Immature natural killer cell (primary cell): ENCODE measurements around the gene PFKL. TPM values are rescaled to one million over a fixed set of nuclear protein-coding genes. Genes with fewer than 3 reads are reported as not detected.

Experiments used
- DNase-seq, 3 donors: peaks; one replicate each; pipeline ENCODE4 v3.0.0; 2022; ENCODE audit warnings: mixed read lengths in 1 of 3
- H3K27ac Mint-ChIP-seq, 6 donors: one replicate each; pipeline ENCODE4 v1.8.0; 2020; ENCODE audit warnings: mixed read lengths in 6 of 6, mild to moderate bottlenecking in 5 of 6, inconsistent platforms in 4 of 6, moderate library complexity in 3 of 6
- H3K27me3 Mint-ChIP-seq, 3 donors: one replicate each; pipeline ENCODE4 v1.8.0; 2020 to 2021; ENCODE audit warnings: low read depth in 3 of 3, mild to moderate bottlenecking in 3 of 3, mixed read lengths in 3 of 3, moderate library complexity in 3 of 3, inconsistent platforms in 1 of 3
- H3K36me3 Mint-ChIP-seq, 3 donors: one replicate each; pipeline ENCODE4 v1.8.0; 2020; ENCODE audit warnings: mixed read lengths in 3 of 3, inconsistent platforms in 2 of 3, mild to moderate bottlenecking in 2 of 3
- H3K4me1 Mint-ChIP-seq, 2 donors: one replicate each; pipeline ENCODE4 v1.8.0; 2020; ENCODE audit warnings: inconsistent platforms in 2 of 2, mild to moderate bottlenecking in 2 of 2, mixed read lengths in 2 of 2, moderate library complexity in 1 of 2
- H3K4me3 Mint-ChIP-seq, 5 donors: one replicate each; pipeline ENCODE4 v1.8.0; 2020; ENCODE audit warnings: mild to moderate bottlenecking in 5 of 5, mixed read lengths in 5 of 5, inconsistent platforms in 3 of 5, moderate library complexity in 3 of 5
- H3K9me3 Mint-ChIP-seq, 6 donors: one replicate each; pipeline ENCODE4 v1.8.0; 2020; ENCODE audit warnings: mild to moderate bottlenecking in 6 of 6, mixed read lengths in 6 of 6, inconsistent platforms in 4 of 6, moderate library complexity in 3 of 6
- polyA plus RNA-seq, 3 donors: library from polyadenylated mRNA; unstranded; fragments of 300-500 nt; fragmentation: Illumina TruSeq; gene quantifications; one replicate each; pipeline ENCODE4 v1.2.3, GENCODE V29; 2021

PFKL gene
- polyA plus RNA-seq, 3 donors from 2014 or later, result 57.9 to 88.8 (median 84.6) TPM

DNA sequence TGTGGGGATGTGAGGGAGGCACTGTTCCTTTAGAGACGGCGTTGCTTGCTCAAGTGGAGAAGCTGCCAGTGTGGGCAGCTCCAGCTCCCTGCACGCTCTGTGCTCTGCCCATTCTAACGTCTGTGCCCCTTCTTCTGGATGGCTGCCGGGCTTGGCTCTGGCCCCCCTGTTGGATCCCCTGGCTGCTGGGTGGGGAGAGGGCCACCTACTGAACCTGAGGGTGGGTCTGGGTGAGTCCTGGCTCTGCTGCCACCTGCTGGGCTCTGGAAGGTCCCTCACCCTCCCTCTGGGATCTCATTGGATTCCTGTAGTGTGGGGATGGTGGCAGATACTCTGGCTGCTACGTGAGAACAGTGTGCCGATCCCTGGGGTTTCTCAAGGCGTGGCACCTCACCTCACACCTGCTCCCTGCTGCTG lies 5.0 kb downstream of the PFKL start:
- Mint-ChIP-seq H3K4me1 (peaks cover 18 to 30% of the 10 kb centered on the region in 2 donors), H3K27me3 (peaks cover 0 to 4% (median 1%) of the 10 kb centered on the region in 3 donors), H3K4me3 (no peak overlapping the region), H3K36me3 (no peaks in the 10 kb centered on the region), H3K27ac (peak overlapping the region in 4 of 6 donors; percentile 50 to 78 (median 52)), H3K9me3 (no peaks in the 10 kb centered on the region)
- peak; percentile 22 to 30 (median 28) for DNase-seq

DNA sequence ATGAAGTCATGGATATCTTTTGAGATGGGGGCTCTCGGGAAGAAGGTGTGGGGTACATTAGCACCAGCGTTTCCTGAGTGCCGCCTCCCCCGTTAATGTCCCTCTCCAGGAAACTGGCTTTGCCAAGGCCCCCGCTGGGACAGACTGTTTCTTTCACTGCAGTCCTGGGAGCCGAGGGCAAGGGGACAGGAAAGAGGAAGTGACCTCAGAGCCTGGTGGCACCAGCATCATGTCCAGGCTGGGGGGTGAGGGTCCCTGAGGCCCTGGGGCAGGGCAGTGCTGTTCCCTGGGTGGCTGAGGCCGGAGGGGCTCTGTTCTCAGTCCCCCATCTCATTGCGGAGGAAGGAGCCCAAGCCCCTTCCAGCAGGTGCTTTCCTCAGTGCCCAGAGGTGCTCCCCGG lies 5.8 kb downstream of the PFKL start:
- no peaks in the 10 kb centered on the region for H3K36me3 Mint-ChIP-seq
- H3K27me3 Mint-ChIP-seq, result peaks cover 0 to 4% (median 1%) of the 10 kb centered on the region in 3 donors
- H3K4me1 Mint-ChIP-seq, result peaks cover 18 to 30% of the 10 kb centered on the region in 2 donors
- H3K4me3 Mint-ChIP-seq, result no peak overlapping the region
- no peak for DNase-seq
- H3K27ac Mint-ChIP-seq, result no peak overlapping the region
- H3K9me3 Mint-ChIP-seq, result no peaks in the 10 kb centered on the region

DNA sequence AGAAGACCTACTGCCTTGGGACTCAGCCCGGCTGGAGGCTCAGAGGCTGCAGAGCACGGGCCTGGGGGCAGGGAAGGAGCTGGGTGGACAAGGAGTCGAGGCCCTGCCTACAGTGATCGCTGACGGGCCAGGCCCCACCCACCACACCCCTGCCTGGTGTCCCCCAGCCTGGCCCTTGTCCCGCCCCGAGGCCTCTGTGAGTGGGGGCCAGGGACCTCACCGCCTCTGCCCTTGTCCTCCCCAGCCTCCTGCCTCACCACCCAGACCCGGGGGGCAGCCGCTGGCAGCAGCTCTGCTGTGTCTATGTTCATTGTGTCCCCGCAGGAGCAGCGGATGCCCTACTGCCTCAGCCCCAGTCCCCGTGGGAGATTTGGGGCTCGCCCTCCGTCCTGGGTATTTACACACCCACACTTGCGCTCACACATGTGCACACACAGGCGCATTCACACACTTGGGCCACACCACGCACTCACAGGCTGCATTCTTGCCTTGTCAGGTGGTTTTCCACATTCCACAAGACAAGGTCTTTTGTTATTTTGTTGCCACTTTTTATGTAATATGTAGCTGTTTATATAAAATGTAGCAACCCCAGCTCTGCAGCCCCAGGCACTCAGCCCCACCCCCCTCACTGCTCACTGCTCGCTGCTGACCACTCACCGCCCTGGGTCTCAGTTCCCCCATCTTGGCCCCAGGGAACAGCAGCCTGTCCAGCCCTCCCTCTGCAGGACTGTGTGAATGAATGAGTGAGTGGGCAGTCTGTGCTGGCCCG lies 7.3 kb downstream of the PFKL start:
- Mint-ChIP-seq H3K4me1 (peaks cover 17 to 19% of the 10 kb centered on the region in 2 donors), H3K4me3 (no peak overlapping the region), H3K36me3 (peaks cover 5 to 7% (median 6%) of the 10 kb centered on the region in 3 donors), H3K27ac (peak overlapping the region in 1 of 6 donors; percentile 45), H3K27me3 (peaks cover 1 to 2% (median 2%) of the 10 kb centered on the region in 3 donors), H3K9me3 (no peaks in the 10 kb centered on the region)
- no peak for DNase-seq

DNA sequence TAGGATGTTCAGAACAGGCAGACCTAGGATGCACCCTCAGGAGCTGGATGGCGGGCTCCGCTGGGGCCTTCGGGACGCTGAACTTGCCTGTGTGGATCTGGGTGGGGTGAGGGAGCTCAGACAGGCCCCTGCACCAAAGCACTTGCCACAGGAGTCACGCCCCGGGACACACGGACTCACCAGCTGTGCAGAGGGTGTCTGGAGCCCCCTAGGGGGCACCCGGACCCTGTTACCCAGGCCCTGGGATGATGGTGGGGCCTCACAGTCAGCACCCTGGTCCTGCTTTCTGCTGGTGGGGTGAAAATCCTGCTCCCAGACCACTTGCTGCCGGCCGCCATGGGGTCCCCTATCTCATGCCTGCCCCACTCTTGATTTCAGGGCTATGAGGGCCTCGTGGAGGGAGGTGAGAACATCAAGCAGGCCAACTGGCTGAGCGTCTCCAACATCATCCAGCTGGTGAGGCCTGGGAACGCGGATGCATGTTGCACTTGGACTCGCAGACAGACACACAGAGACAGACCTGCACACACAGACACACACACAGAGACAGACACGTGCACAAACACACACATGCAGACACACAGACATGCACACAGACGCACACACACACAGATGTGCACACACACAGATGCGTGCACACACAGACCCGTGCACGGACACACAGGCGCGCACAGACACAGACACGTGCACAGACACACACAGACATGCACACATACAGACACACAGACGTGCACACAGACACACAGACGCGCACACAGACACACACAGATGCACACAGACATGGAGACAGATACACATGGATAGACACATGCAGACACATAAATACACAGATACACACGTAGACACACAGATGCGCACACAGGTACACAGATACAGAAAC lies 11.0 kb downstream of the PFKL start:
- H3K4me3 Mint-ChIP-seq, result no peak overlapping the region
- peak overlapping the region in 2 of 6 donors; percentile 47 to 68 for H3K27ac Mint-ChIP-seq
- peaks cover 5 to 7% (median 6%) of the 10 kb centered on the region in 3 donors for H3K36me3 Mint-ChIP-seq
- peaks cover 0 to 4% of the 10 kb centered on the region in 2 donors for H3K4me1 Mint-ChIP-seq
- DNase-seq, result no peak
- H3K9me3 Mint-ChIP-seq, result no peaks in the 10 kb centered on the region
- H3K27me3 Mint-ChIP-seq, result peaks cover 1 to 3% (median 2%) of the 10 kb centered on the region in 3 donors

DNA sequence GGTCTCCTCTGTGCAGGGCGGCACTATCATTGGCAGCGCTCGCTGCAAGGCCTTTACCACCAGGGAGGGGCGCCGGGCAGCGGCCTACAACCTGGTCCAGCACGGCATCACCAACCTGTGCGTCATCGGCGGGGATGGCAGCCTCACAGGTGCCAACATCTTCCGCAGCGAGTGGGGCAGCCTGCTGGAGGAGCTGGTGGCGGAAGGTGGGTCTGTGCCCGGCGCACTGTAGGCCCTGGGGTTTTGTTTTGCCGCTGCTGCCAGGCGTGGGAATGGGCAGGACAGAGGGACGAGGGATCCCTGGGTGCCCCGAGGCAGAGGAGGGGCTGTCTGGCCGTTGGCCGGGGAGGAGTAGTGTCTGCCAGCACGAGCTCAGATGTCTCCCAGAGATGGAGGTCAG lies 12.2 kb downstream of the PFKL start:
- H3K27me3 Mint-ChIP-seq, result peaks cover 2 to 4% (median 3%) of the 10 kb centered on the region in 3 donors
- H3K4me1 Mint-ChIP-seq, result peaks cover 0 to 3% of the 10 kb centered on the region in 2 donors
- peaks cover 5 to 7% (median 6%) of the 10 kb centered on the region in 3 donors for H3K36me3 Mint-ChIP-seq
- no peak overlapping the region for H3K4me3 Mint-ChIP-seq
- H3K27ac Mint-ChIP-seq, result no peak overlapping the region
- no peaks in the 10 kb centered on the region for H3K9me3 Mint-ChIP-seq
- no peak for DNase-seq

DNA sequence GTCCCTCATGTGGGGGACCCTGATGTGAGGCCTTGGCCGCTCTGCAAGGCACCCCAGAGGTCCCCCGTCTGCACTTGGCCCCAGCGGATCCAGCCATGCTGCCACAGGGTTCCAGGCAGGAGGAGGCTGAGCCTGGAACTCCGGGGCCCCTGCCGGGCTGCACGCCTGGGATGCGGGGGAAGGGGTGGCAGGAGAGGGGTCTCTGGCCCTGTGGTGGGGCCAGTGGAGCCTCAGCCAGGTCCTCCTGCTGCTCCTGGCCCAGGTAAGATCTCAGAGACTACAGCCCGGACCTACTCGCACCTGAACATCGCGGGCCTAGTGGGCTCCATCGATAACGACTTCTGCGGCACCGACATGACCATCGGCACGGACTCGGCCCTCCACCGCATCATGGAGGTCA lies 12.9 kb downstream of the PFKL start:
- H3K27me3 Mint-ChIP-seq, result peaks cover 2 to 4% (median 3%) of the 10 kb centered on the region in 3 donors
- H3K36me3 Mint-ChIP-seq, result peaks cover 5 to 7% (median 6%) of the 10 kb centered on the region in 3 donors
- H3K4me1 Mint-ChIP-seq, result peaks cover 0 to 3% of the 10 kb centered on the region in 2 donors
- H3K27ac Mint-ChIP-seq, result no peak overlapping the region
- no peak overlapping the region for H3K4me3 Mint-ChIP-seq
- no peaks in the 10 kb centered on the region for H3K9me3 Mint-ChIP-seq
- no peak for DNase-seq

DNA sequence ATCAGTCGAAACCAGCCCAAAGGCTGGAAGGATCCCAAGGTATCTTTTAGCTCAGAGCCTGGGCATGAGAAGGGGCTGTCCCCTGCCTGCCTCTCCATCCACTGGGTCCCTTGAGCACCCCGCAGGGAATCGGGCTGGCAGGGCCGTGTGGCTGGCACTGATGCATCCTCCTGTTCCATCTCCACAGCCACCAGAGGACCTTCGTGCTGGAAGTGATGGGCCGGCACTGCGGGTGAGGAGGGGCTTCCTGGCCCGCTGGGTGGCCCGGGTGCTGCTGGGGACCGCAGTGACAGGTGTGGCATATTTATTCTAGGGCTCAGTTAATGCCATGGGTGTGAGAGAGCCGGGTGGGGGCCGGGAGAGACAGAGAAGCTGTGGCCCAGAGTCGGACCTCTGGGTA lies 13.6 kb downstream of the PFKL start:
- DNase-seq, result no peak
- H3K27me3 Mint-ChIP-seq, result peaks cover 2 to 4% (median 4%) of the 10 kb centered on the region in 3 donors
- no peak overlapping the region for H3K27ac Mint-ChIP-seq
- no peaks in the 10 kb centered on the region for H3K9me3 Mint-ChIP-seq
- no peak overlapping the region for H3K4me3 Mint-ChIP-seq
- H3K4me1 Mint-ChIP-seq, result no peaks in the 10 kb centered on the region
- peaks cover 5 to 7% (median 6%) of the 10 kb centered on the region in 3 donors for H3K36me3 Mint-ChIP-seq

DNA sequence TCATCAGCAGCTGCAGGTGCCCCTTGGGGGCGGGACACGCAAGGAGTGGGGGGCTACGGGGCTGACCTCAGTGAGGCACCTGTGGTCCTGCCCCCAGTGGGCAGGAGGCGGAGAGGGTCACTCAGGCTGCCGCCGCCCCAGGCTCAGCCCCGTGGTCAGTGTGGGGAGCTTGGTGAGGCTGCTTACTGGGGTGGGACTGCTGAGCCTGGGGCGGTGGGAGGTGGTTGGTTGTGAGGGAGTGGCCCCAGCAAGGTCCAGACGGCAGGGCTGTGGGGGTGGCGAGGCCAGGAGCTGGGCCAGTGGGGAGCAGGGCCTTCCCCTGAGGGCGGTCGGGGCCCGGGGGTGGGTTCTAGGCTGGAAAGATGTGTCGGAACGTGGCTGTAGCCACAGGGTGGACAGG lies 14.3 kb downstream of the PFKL start:
- Mint-ChIP-seq H3K9me3 (no peaks in the 10 kb centered on the region), H3K4me3 (no peak overlapping the region), H3K4me1 (no peaks in the 10 kb centered on the region), H3K36me3 (peaks cover 5 to 7% (median 6%) of the 10 kb centered on the region in 3 donors), H3K27ac (no peak overlapping the region), H3K27me3 (peaks cover 2 to 4% (median 4%) of the 10 kb centered on the region in 3 donors)
- DNase-seq, result no peak

DNA sequence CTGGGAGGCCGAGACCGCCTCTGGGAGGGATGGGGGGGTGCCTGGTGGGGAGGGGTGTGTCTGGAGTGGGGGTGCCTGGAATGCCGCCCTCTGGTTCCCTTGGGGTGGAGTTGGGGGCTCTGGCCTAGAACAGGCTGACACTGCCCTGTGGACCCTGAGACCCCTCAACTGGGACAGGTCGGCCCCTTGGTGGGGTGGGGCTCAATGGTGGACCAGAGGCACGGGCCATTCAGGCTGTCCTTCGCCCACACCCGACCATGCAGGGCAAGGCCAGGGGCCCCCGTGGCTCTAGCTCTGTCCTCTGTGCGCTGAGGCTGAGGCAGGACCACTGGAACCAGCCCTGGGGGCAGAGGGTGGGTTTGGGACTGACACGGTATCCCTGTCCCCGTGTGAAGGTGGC lies 14.7 kb downstream of the PFKL start:
- no peak for DNase-seq
- no peaks in the 10 kb centered on the region for H3K9me3 Mint-ChIP-seq
- H3K27me3 Mint-ChIP-seq, result peaks cover 2 to 4% (median 4%) of the 10 kb centered on the region in 3 donors
- no peaks in the 10 kb centered on the region for H3K4me1 Mint-ChIP-seq
- no peak overlapping the region for H3K27ac Mint-ChIP-seq
- H3K4me3 Mint-ChIP-seq, result no peak overlapping the region
- H3K36me3 Mint-ChIP-seq, result peaks cover 5 to 7% (median 6%) of the 10 kb centered on the region in 3 donors

DNA sequence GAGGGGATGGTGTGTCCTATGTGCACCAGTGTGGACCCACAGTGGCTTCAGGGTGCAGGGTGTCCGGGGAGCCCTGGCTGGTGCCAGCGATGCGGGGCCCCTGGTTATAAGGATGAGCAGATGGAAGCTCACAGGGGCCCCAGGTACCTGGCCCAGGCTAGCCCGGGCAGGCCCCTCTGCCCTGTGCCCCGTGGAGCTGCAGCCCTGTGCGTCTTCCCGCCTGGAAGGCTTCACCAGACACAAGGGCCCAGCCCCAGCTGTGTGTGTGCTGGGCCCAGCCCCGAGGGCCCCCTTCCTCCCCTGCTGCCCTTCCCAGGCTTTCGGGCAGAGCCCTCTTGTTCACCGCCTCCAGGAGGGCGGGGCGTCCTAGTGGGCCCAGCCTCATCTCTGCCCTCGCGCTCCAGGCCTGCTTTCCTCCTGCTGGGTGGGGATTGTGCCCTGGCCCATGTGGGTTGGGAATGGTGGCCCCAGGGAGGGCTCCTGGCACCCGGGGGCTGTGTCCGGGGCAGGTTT lies 15.9 kb downstream of the PFKL start:
- Mint-ChIP-seq H3K27ac (no peak overlapping the region), H3K4me1 (no peaks in the 10 kb centered on the region), H3K4me3 (no peak overlapping the region), H3K27me3 (peaks cover 2 to 4% (median 4%) of the 10 kb centered on the region in 3 donors), H3K9me3 (no peaks in the 10 kb centered on the region), H3K36me3 (peaks cover 5 to 7% (median 6%) of the 10 kb centered on the region in 3 donors)
- no peak for DNase-seq

DNA sequence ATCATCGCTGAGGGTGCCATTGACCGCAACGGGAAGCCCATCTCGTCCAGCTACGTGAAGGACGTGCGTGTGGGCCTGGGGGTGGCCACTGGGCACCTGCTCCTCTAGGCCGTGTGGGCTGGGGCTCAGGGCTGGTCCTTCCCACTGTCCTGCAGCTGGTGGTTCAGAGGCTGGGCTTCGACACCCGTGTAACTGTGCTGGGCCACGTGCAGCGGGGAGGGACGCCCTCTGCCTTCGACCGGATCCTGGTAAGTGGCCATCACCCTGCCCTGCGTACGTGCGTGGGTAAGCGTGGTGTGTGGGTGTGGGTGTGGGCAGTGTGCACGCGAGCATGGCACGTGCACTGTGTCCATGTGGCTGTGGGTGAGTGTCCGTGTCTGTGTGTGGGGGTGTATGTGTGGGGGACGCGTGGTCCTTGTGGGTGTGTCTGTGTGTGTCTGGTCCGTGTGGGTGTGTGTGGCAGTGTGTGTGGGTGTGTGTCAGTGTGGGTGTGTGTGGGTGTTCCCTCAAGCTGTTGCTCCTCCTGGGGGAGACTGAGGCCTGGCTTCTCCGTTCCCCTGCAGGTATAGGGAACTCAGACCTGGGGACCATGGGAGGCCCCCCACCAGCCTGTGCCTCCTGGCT lies 16.5 kb downstream of the PFKL start:
- DNase-seq, result no peak
- peaks cover under 1% of the 10 kb centered on the region in 3 donors for H3K36me3 Mint-ChIP-seq
- no peaks in the 10 kb centered on the region for H3K4me1 Mint-ChIP-seq
- H3K9me3 Mint-ChIP-seq, result no peaks in the 10 kb centered on the region
- H3K27me3 Mint-ChIP-seq, result peaks cover 0 to 4% (median 4%) of the 10 kb centered on the region in 3 donors
- no peak overlapping the region for H3K4me3 Mint-ChIP-seq
- H3K27ac Mint-ChIP-seq, result peak overlapping the region in 1 of 6 donors; percentile 34

DNA sequence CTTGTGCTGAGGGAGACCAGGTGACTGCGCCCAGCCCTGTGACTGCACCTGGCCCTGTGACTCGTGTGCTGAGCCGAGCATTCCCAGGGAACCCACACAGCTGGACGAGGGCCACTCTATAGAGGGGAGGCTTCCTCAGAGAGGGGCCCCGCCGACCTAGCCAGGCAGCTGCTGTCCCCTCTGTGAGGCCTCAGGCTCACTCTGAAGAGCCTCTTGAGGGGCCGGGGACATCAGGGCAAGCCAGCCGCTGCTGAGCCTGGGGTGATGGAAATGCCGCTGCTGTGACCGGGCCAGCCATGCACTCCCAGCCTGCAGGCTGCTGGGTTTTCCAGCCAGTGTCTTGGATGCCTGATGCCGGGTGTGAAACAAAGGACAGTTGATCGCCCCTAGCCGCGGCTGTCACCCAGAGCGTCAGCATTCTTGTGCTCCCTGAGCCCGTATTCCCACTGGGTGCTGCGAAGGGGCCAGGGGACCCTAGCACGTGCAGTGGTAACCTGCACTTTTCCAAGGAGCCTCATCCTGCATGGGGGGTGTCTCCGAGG lies 17.5 kb downstream of the PFKL start:
- Mint-ChIP-seq H3K9me3 (no peaks in the 10 kb centered on the region), H3K4me1 (no peaks in the 10 kb centered on the region), H3K27me3 (peaks cover 0 to 4% (median 4%) of the 10 kb centered on the region in 3 donors), H3K27ac (no peak overlapping the region), H3K36me3 (no peaks in the 10 kb centered on the region), H3K4me3 (no peak overlapping the region)
- no peak for DNase-seq

DNA sequence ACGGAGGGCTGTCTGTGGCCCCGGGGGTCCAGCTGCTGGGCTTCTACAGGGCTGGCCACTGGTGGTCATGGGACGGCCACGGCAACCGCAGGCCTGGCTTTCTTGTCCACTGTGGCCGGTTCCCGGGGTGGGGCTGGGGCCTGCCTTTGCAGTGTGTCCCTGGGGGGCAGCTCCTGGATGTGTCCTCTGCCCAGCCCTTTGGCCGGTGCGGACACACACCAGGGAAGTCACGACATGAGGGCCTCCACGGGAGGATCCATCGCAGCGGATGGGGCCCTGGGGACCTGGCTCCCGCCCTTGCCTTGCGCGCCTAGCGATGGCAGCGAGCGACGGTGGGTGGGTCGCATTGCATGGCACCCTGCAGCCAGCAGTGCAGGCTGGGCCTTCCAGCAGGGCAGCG lies 18.0 kb downstream of the PFKL start:
- Mint-ChIP-seq H3K27me3 (peaks cover 0 to 4% (median 4%) of the 10 kb centered on the region in 3 donors), H3K36me3 (no peaks in the 10 kb centered on the region), H3K9me3 (no peaks in the 10 kb centered on the region), H3K27ac (no peak overlapping the region), H3K4me3 (no peak overlapping the region), H3K4me1 (no peaks in the 10 kb centered on the region)
- DNase-seq, result no peak
